GM21423 (cell line): ENCODE results near the gene SUCLG2.
A peak's percentile ranks its signal among the peaks of the same experiment; 100 is the strongest.

Experiments
- ATAC-seq: cut with Tn5 transposase; IDR thresholded peaks from one replicate; pipeline ENCODE4 v1.9.1; 2021; ENCODE audit warnings: mild to moderate bottlenecking, moderate library complexity; ENCODE audit not compliant: unreplicated experiment

Gene SUCLG2

DNA sequence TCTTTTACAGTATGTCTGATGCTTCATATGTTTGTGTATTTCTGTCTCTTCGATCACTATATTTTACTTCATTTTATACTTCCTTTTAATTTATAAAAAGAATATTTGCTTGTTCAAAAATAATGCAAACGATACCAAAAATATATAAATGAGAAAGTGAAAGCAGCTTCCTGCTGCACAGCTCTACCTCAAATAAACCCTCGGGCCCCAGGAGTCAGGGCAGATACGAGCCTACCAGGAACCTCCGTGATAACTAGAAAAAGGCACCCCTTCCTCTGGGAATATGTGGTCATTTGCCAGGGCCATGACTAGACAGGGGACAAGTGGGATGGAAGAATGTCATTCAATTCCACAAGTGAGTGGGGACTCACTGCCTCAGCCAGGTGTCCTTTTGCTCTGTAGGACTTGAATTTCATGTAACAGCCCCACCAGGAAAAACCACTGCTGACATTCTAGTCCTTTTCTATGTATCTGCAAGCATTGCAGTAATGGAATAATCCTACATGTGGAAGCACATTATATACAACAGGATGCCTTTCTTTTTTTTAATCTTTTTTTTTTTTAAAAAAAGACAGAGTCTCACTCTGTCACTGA is 133.3 kb downstream of the SUCLG2 start:
- peak; percentile 61 for ATAC-seq

DNA sequence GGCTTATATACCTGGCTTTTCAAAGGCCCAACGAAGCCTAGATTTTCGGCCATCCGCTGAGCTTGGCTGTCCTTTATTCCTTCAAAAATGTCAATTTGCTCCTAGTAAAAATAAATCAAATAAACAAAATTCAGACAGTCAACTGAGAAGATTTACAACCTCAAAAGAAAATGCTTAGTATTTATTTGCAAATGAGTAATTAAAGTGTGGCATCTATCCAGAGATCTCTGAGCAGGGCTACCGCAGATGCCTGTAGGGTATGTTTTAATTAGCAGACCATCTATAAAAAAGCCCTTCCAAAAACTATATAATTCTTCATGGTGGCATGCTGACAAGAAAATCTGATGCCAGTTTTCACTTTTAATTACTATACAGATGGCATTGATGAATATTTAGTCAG is 136.2 kb downstream of the SUCLG2 start:
- ATAC-seq = no peak

DNA sequence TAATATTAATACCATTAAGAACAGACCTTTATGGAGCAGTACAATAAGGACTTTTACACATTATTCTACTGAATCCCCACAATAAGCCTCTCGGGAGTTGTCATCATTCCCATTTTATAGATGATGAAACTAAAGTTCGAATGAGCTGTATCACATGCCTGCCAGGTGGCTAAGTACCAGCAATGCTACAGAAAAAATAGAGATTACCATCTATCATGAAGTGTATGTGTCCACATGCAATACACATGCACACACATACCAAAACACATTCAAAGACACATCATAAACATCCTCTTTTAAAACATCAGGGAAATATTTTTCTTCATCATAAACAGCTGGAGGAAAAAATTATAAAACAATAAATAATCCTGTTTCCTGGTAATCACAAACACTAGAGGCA is 136.6 kb downstream of the SUCLG2 start:
- no peak for ATAC-seq

- ATAC-seq = no peak
These were observed 137.9 kb downstream of the SUCLG2 start for GRCh38 chr3:67516496-67516895.

DNA sequence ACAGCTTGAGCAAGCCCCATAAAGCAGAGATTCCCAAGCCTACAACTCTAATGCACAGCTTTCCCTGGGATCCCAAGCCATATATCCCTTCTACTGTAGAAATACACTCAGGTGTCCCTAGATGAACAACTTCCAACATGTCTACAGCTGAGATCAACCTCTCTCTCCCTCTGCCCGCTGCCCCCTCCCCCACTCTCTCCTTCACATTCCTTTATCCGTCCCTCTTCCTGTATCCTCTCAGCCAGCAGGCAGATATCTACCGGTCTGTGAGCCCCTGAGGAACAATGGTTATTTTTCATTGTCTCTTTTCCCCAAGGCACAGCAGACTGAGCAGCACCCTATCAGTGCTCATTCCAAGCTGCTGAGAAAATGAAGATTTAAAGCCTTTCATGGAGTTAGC is 138.6 kb downstream of the SUCLG2 start:
- no peak for ATAC-seq

GRCh38 chr3:67509471-67510075 is 144.8 kb downstream of the SUCLG2 start:
- ATAC-seq = no peak

DNA sequence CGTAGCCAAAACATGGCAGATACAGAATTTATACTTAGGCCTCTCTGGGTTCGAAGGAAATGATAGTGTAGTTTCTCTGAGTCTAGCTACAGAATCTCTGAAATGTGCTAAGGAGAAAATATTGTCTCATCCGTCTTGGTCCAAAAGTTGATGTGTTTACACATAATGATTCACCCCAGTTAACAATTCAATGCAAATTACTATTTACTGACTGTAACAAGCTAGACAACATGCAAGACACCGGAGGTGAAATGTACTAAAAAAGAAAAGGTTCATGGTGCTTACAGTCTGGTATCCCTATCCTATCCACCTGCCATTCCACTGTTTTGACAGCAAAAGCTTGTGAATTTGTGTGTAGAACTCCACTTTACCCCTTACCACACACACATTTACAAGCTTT is 146.8 kb downstream of the SUCLG2 start:
- no peak for ATAC-seq

DNA sequence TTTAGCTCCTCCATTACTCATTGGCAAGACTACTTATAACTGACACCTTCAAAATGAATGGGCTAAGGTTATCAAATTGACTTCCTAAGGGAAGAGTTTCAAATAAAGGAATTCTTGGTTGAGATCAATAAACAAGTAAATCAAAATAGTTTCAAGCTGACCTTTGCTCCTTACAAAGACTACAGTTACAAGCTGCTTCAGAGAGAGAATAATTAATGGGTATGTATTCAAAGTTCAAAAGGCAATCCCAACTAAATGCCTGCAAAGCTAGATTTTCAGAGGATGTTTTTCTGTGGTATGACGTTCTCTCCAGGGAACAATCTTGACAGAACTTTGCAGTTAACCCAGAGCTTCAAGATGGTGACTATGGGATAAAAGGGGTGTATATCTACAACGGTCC is 153.7 kb downstream of the SUCLG2 start:
- ATAC-seq = no peak

- ATAC-seq = no peak
These were observed 156.7 kb downstream of the SUCLG2 start for GRCh38 chr3:67497746-67498145.

GRCh38 chr3:67495751-67496150 is 158.7 kb downstream of the SUCLG2 start:
- ATAC-seq = no peak

DNA sequence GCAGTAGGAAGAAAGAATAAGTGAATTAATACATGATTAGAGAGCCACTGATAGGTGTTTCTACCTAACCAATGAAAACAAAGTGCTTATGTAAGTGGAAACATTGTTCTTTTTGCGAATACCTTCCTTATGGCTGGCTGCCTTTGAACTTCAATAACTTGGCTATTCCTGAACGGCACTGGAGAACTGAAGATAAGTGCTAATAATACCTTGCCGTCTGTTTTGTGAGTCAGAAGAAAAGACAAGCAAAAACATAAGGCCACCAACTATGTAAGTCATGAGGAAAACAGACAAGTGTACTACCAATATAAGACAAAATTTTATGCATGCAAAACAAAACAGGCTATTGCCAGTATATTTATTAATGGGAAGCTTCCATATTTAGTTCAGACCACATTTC is 160.6 kb downstream of the SUCLG2 start:
- ATAC-seq = no peak

DNA sequence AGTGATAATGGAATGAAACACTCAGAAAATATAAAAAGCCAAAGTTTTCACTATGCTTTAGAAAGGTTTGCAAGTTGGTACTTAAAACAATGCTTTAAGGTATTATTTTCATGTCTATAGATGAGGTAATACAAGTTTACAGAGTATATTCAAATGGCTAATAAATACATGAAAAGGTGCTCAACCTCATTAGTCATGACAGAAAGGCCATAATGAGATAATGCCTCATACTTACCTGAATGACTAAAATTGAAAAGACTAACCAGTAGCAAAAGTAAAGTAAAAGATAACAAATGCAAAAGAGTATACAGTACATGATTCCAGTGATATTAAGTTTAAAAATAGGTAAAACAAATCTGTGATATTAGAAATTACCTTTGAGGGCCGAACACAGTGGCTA is 163.8 kb downstream of the SUCLG2 start:
- ATAC-seq = no peak

GRCh38 chr3:67489816-67490215 is 164.6 kb downstream of the SUCLG2 start:
- no peak for ATAC-seq

- no peak for ATAC-seq
These were observed 166.8 kb downstream of the SUCLG2 start for GRCh38 chr3:67487564-67488114.

DNA sequence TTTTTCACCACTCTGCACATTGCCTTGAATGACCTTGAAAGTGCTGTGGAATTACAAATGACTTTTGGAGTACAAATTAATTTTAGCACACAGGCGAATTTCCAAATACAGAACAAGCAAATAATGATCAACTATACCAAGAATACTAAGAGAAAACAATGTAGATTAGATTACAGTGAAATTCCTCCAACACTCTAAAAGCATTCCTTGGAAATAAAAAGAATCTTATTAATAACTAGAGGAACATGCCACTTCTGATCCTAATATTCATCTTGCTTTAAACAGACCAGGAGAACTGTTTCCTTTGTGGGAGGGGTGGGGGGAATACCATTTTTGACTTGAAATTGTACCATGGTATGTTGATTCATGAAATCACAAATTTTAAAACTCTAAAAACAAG is 167.5 kb downstream of the SUCLG2 start:
- ATAC-seq = no peak

DNA sequence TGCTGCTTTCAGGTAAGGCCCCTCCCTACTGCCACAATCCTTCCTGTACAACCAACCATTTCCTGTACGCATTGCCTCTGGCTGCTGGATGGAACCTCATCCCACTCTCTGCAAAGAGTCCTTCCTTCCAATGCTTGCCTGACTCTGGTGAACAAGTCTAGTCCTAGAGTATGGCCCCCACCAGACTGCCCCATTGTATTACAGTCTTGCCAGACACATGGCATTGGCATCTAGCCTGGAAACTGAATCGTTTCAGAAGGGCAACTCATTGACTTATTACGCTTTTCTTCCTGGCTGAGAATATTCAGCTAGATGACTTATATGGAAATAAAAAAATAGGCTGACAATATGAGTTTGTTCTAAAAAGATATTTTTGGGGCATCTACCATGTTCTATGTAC is 170.3 kb downstream of the SUCLG2 start:
- ATAC-seq = no peak

GRCh38 chr3:67481126-67481525 is 173.3 kb downstream of the SUCLG2 start:
- ATAC-seq = no peak

DNA sequence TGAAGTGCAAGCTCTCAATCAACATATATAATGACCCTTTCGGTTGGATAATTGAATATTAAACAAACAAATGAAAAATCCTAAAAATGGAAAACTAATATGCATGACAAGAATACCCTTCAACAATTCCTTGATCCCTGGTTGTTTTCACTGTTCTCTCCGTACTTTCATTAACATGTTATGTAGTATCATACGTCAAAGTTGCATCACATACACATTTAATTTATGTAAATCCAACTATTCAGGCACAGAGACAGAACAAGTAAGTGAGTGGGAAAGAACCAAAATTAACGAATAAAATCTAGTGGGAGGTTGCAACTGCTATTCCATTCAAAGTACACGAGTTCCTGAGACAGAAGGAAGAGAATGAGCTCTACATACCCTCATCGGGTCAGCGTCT is 176.0 kb downstream of the SUCLG2 start:
- no peak for ATAC-seq

- no peak for ATAC-seq
These were observed 180.1 kb downstream of the SUCLG2 start for GRCh38 chr3:67474311-67474710.

GRCh38 chr3:67472674-67473201 is 181.7 kb downstream of the SUCLG2 start:
- ATAC-seq = no peak

GRCh38 chr3:67470207-67470606 is 184.2 kb downstream of the SUCLG2 start:
- no peak for ATAC-seq

- ATAC-seq = no peak
These were observed 185.9 kb downstream of the SUCLG2 start for GRCh38 chr3:67468511-67468910.

DNA sequence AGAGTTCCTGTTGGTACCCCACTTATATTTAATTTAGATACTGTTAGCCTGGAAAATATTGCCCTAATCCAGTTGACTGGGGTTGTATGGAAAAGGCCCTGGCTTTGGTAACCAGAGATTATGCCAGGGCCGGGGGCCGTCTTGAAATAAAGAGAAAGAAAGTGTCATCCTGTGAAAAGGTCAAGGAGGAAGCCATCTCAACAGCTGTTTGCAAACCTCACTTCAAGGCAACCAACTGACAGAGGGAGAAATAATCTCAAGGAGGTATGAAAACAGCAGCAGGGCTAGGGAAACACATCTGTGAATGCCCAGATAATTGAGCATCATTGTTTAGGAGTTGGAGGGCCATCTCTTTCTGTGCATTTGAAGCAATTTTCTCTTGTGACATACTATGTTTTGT is 190.8 kb downstream of the SUCLG2 start:
- no peak for ATAC-seq
